Peyer's patch (tissue), 4 donors: ENCODE results near the gene AZIN2. TPM values are rescaled to one million over a fixed set of nuclear protein-coding genes. Genes with fewer than 3 reads are reported as not detected.

Source experiments
- DNase-seq, 3 donors: peaks; one replicate each; pipeline ENCODE4 v3.0.0-alpha.2; 2017 to 2019
- H3K27ac ChIP-seq, 4 donors: fragments of 200-600 bp; sonication (generic); one replicate each; pipeline ENCODE4 v1.5.1; 2016 to 2019
- H3K27me3 ChIP-seq, 2 donors: fragments of 200-600 bp; sonication (generic); one replicate each; pipeline ENCODE4 v1.5.1; 2019
- H3K36me3 ChIP-seq, 3 donors: fragments of 200-600 bp; sonication (generic); one replicate each; pipeline ENCODE4 v1.5.1; 2016 to 2019
- H3K4me1 ChIP-seq, 4 donors: fragments of 200-600 bp; sonication (generic); one replicate each; pipeline ENCODE4 v1.5.1; 2016 to 2019
- H3K4me3 ChIP-seq, 4 donors: fragments of 200-600 bp; sonication (generic); 1 replicate in 3 of 4; 2 replicates in 1 of 4; pipeline ENCODE4 v1.5.1; 2016 to 2019; ENCODE audit warnings: mild to moderate bottlenecking in 1 of 4
- H3K9me3 ChIP-seq, 4 donors: fragments of 200-600 bp; sonication (generic); one replicate each; pipeline ENCODE4 v1.5.1; 2016 to 2019; ENCODE audit warnings: mild to moderate bottlenecking in 1 of 4
- POLR2A ChIP-seq, 2 donors: fragments of 450-650 bp; IDR thresholded peaks; one replicate each; pipeline ENCODE4 v1.5.1; 2017; ENCODE audit warnings: antibody characterized with exemption in 2 of 2, mild to moderate bottlenecking in 2 of 2, moderate library complexity in 2 of 2
- total RNA-seq, 4 donors: library from RNA; depleted of rRNA; stranded (reverse); fragments of >200 nt; gene quantifications; one replicate each; pipeline ENCODE4 v1.1.0, GENCODE V29; 2016
- TF ChIP-seq, protein P1 (sequence below), 6 experiments: fragments of 450-650 bp in 4 of 6; fragments of 200-600 bp in 2 of 6; sonication (generic) in 1 of 6; IDR thresholded peaks; one replicate each; pipeline ENCODE4 v1.5.1; 2017 to 2019; ENCODE audit warnings: antibody characterized with exemption in 6 of 6, mild to moderate bottlenecking in 3 of 6, moderate library complexity in 1 of 6

Gene AZIN2
- total RNA-seq, 4 donors from 2014 or later: 0.95 to 26.4 (median 2.2) TPM

DNA sequence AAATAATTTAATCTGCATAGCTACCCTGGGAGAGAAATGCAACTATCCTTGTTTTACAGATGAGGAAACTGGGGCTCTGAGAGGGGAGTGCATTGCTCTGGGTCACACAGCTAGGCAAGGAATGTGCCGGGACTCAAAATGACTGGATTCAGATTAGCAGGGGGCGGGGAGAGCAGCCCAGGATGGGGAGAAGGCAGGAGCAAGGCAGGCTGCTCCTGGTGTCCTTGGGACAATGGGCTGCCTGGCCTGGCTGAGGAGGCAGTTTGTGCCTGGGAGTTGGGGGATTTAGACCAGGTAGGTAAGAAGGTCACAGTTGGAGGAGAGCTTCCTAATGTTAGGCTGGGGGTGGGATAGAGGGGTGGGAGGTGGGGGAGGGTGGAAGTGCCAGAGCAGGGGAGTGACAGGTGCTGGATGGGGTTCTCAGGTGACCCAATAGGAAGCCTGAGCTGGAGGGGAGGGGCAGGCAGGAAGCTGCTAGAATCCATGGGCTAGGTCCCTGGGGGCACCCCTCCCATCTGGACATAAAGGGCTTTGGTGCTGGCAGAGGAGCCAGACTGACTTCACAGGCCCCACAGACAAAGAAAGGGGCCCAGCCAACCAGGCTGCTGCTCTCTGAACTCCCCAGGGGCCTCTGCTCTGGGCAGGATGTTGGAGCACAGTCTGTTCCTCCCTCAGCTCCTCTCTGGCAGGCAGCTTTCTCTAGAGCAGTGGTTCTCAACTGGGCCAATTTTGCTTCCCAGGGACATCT is 71.9 kb downstream of the AZIN2 start:
- Histone ChIP-seq H3K27me3 (no peaks in the 10 kb centered on the region), H3K36me3 (peaks cover 0 to 5% (median 0%) of the 10 kb centered on the region in 3 donors), H3K4me3 (no peak overlapping the region), H3K4me1 (no peaks in the 10 kb centered on the region), H3K9me3 (no peaks in the 10 kb centered on the region), H3K27ac (peak overlapping the region in 1 of 4 donors; percentile 0)
- TF ChIP-seq, protein P1, sequence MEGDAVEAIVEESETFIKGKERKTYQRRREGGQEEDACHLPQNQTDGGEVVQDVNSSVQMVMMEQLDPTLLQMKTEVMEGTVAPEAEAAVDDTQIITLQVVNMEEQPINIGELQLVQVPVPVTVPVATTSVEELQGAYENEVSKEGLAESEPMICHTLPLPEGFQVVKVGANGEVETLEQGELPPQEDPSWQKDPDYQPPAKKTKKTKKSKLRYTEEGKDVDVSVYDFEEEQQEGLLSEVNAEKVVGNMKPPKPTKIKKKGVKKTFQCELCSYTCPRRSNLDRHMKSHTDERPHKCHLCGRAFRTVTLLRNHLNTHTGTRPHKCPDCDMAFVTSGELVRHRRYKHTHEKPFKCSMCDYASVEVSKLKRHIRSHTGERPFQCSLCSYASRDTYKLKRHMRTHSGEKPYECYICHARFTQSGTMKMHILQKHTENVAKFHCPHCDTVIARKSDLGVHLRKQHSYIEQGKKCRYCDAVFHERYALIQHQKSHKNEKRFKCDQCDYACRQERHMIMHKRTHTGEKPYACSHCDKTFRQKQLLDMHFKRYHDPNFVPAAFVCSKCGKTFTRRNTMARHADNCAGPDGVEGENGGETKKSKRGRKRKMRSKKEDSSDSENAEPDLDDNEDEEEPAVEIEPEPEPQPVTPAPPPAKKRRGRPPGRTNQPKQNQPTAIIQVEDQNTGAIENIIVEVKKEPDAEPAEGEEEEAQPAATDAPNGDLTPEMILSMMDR (IDR thresholded peaks at IDR 0.05): no peak
- TF ChIP-seq POLR2A (IDR thresholded peaks at IDR 0.05): no peak
- no peak for DNase-seq

DNA sequence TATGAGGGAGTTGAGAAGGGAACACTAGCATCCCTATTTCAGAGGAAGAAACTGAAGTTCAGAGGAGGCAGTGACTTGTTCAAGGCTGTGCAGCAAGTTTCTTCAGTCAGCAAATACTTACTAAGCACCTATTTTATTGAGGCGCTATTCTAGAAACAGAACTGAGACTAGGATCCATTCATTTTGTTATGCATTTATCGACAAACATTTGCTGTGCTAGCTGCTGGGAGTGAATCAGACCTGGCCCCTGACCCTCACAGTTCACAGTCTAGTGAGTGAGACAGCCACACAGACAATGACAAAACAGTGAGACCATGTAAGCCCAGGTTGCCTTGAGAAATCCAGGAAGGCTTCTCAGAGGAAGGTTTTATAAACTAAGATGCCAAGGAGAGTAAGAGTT is 72.7 kb downstream of the AZIN2 start:
- Histone ChIP-seq H3K4me3 (no peak overlapping the region), H3K4me1 (no peaks in the 10 kb centered on the region), H3K27ac (no peak overlapping the region), H3K36me3 (peaks cover 0 to 12% (median 0%) of the 10 kb centered on the region in 3 donors), H3K27me3 (no peaks in the 10 kb centered on the region), H3K9me3 (no peaks in the 10 kb centered on the region)
- no peak for DNase-seq
- TF ChIP-seq POLR2A (IDR thresholded peaks at IDR 0.05): no peak
- TF ChIP-seq, protein P1 (IDR thresholded peaks at IDR 0.05): no peak

DNA sequence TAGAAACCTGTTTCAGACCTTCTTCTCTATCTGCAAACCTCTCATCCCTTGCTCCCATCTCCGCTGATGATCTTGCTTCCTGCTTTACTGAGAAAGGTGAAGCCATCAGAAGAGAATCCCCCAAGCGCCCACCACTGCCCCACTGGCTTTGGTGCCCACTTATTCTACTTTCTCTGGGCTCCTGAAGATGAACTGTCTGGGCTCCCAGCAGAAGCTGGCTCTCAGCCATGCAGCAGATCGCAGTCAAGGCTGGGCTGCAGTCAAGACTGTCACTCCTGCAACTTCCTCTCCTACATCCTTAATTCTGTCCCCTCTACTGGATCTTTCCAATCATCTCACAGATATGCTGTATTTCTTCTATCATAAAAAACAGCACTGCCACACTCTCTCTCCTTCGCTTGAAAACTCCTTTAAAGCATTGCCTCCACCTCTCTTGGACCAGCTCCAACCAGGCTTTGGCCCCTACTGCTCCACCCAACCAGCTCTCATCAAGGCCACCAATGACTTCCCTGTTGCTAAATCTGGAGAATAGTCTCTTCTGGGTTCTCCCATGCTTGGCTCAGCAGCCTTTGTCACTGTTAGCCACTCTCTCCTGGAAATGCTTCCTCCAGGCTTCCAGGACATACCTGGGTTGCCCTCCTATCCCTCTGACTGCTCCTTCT is 75.1 kb downstream of the AZIN2 start:
- TF ChIP-seq POLR2A (IDR thresholded peaks at IDR 0.05): no peak
- TF ChIP-seq, protein P1 (IDR thresholded peaks at IDR 0.05): no peak
- no peaks in the 10 kb centered on the region for H3K27me3 ChIP-seq
- H3K4me3 ChIP-seq: no peak overlapping the region
- peaks cover 0 to 18% (median 0%) of the 10 kb centered on the region in 3 donors for H3K36me3 ChIP-seq
- no peak overlapping the region for H3K27ac ChIP-seq
- no peaks in the 10 kb centered on the region for H3K9me3 ChIP-seq
- DNase-seq: no peak
- H3K4me1 ChIP-seq: peaks cover 0 to 2% (median 0%) of the 10 kb centered on the region in 4 donors

DNA sequence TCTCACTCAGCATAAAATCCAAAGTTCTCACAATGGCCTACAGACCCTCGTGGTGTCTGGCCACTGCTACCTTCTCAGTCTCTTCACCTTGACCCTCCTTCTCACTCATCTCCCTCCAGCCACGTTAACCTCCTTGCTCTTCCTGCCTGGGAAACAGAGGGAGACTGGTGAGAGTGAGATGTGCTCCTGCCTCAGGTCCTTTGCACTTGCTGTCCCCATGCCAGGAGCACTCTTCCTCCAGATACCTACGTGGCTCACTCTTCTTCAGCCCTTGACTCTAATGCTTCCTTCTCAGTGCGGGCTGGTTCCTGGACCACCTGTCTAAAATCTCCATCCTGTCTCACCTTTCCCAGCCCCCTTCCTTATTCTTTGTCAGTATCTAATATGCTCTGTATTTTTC is 76.2 kb downstream of the AZIN2 start:
- Histone ChIP-seq H3K36me3 (peaks cover 0 to 18% (median 0%) of the 10 kb centered on the region in 3 donors), H3K27ac (no peak overlapping the region)

DNA sequence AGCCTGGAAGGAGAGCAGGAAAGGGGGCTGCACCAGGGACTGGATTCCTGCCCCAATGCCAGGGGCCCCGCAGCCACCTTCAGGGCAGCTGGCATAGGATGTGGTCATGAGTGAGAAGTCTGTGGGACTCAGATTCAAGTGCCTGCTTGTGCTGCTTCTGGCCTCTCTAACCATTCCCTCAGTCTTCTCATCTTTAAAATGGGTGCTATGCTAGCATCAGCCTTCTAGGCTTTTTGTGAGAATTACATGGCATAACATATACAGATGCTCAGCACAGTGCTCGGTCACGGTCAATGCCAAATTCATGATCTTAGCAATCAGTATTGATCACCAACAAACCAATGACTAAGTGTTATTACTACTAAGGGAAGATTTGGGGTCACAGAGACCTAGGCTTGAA is 77.4 kb downstream of the AZIN2 start:
- Histone ChIP-seq H3K36me3 (peaks cover 0 to 18% (median 0%) of the 10 kb centered on the region in 3 donors), H3K27me3 (no peaks in the 10 kb centered on the region), H3K27ac (no peak overlapping the region), H3K9me3 (no peaks in the 10 kb centered on the region), H3K4me1 (peaks cover 0 to 9% (median 0%) of the 10 kb centered on the region in 4 donors), H3K4me3 (no peak overlapping the region)
- DNase-seq: no peak
- TF ChIP-seq POLR2A (IDR thresholded peaks at IDR 0.05): no peak
- TF ChIP-seq, protein P1 (IDR thresholded peaks at IDR 0.05): no peak

More for the DNA sequence above, 76.2 kb downstream of the AZIN2 start:
- no peak for DNase-seq
- Histone ChIP-seq H3K9me3 (no peaks in the 10 kb centered on the region), H3K4me1 (peaks cover 0 to 9% (median 0%) of the 10 kb centered on the region in 4 donors), H3K27me3 (no peaks in the 10 kb centered on the region), H3K4me3 (no peak overlapping the region)
- no peak for TF ChIP-seq POLR2A (IDR thresholded peaks at IDR 0.05)
- TF ChIP-seq, protein P1 (IDR thresholded peaks at IDR 0.05): no peak
